Measurements from ENCODE around the gene CAMLG. TPM values are rescaled to one million over a fixed set of nuclear protein-coding genes. Genes with fewer than 3 reads are reported as not detected.
"Not testable (repeated sequence)": the region's sequence is repeated elsewhere in the genome, so short reads cannot be mapped to it uniquely, and the experiment has no call there.

Gene CAMLG
- total and polyA plus RNA-seq, 4 donors = 46.7 to 105 (median 74.9) TPM

GRCh38 chr5:134735243-134735642 lies 3.1 kb upstream of the CAMLG start:
- H3K36me3 ChIP-seq (ENCODE audit: control insufficient read depth, insufficient read depth, low read length) = no peaks in the 10 kb centered on the region
- no peak overlapping the region for H3K4me3 ChIP-seq (ENCODE audit: low read depth, low read length)
- no peak for DNase-seq (ENCODE audit: low read depth in 4 of 6, low spot score in 6 of 6)
- peaks cover 13% of the 10 kb centered on the region for H3K4me1 ChIP-seq (ENCODE audit: control insufficient read depth, insufficient read depth, low read length)
- H3K9me3 ChIP-seq (ENCODE audit: control insufficient read depth, insufficient read depth, low read length) = no peaks in the 10 kb centered on the region
- no peak overlapping the region for H3K27ac ChIP-seq (ENCODE audit: low read depth, low read length)
- whole genome bisulfite sequencing (ENCODE audit: insufficient coverage) = 95% methylated on average over 4 of the region's 4 CpGs
- H3K27me3 ChIP-seq (ENCODE audit: control insufficient read depth, insufficient read depth, low read length) = no peaks in the 10 kb centered on the region

- Histone ChIP-seq H3K4me3 (ENCODE audit: low read depth, low read length) (no peak overlapping the region), H3K4me1 (ENCODE audit: control insufficient read depth, insufficient read depth, low read length) (peaks cover 15% of the 10 kb centered on the region), H3K9me3 (ENCODE audit: control insufficient read depth, insufficient read depth, low read length) (no peaks in the 10 kb centered on the region), H3K36me3 (ENCODE audit: control insufficient read depth, insufficient read depth, low read length) (peaks cover 3% of the 10 kb centered on the region), H3K27me3 (ENCODE audit: control insufficient read depth, insufficient read depth, low read length) (no peaks in the 10 kb centered on the region), H3K27ac (ENCODE audit: low read depth, low read length) (no peak overlapping the region)
- DNase-seq (ENCODE audit: low read depth in 4 of 6, low spot score in 6 of 6) = no peak
- WGBS (ENCODE audit: insufficient coverage) = no CpG with 5 or more reads among the region's 2 CpGs
These were observed 2.1 kb upstream of the CAMLG start for GRCh38 chr5:134736173-134736812.

- peak in 5 of 6 donors; percentile 24 to 79 (median 41) for DNase-seq (ENCODE audit: low read depth in 4 of 6, low spot score in 6 of 6)
- H3K27ac ChIP-seq (ENCODE audit: low read depth, low read length) = peak overlapping the region; percentile 95
- under 1% methylated on average over 15 of the region's 21 CpGs for WGBS (ENCODE audit: insufficient coverage)
These were observed 764 bp downstream of the CAMLG start for GRCh38 chr5:134738963-134739661.

GRCh38 chr5:134741052-134741451 lies 2.7 kb downstream of the CAMLG start:
- H3K9me3 ChIP-seq (ENCODE audit: control insufficient read depth, insufficient read depth, low read length) = no peaks in the 10 kb centered on the region
- no peak overlapping the region for H3K4me3 ChIP-seq (ENCODE audit: low read depth, low read length)
- peaks cover 23% of the 10 kb centered on the region for H3K36me3 ChIP-seq (ENCODE audit: control insufficient read depth, insufficient read depth, low read length)
- DNase-seq (ENCODE audit: low read depth in 4 of 6, low spot score in 6 of 6) = no peak
- H3K4me1 ChIP-seq (ENCODE audit: control insufficient read depth, insufficient read depth, low read length) = peaks cover 15% of the 10 kb centered on the region
- no peaks in the 10 kb centered on the region for H3K27me3 ChIP-seq (ENCODE audit: control insufficient read depth, insufficient read depth, low read length)
- 92% methylated on average over 11 of the region's 11 CpGs for WGBS (ENCODE audit: insufficient coverage)
- no peak overlapping the region for H3K27ac ChIP-seq (ENCODE audit: low read depth, low read length)

More at GRCh38 chr5:134738963-134739661, 764 bp downstream of the CAMLG start:
- no peaks in the 10 kb centered on the region for H3K9me3 ChIP-seq (ENCODE audit: control insufficient read depth, insufficient read depth, low read length)
- H3K4me3 ChIP-seq (ENCODE audit: low read depth, low read length) = peak overlapping the region; percentile 94
- H3K4me1 ChIP-seq (ENCODE audit: control insufficient read depth, insufficient read depth, low read length) = peaks cover 15% of the 10 kb centered on the region
- no peaks in the 10 kb centered on the region for H3K27me3 ChIP-seq (ENCODE audit: control insufficient read depth, insufficient read depth, low read length)
- peaks cover 12% of the 10 kb centered on the region for H3K36me3 ChIP-seq (ENCODE audit: control insufficient read depth, insufficient read depth, low read length)

- Histone ChIP-seq H3K36me3 (ENCODE audit: control insufficient read depth, insufficient read depth, low read length) (peaks cover 27% of the 10 kb centered on the region), H3K27me3 (ENCODE audit: control insufficient read depth, insufficient read depth, low read length) (no peaks in the 10 kb centered on the region), H3K27ac (ENCODE audit: low read depth, low read length) (no peak overlapping the region), H3K4me3 (ENCODE audit: low read depth, low read length) (no peak overlapping the region), H3K9me3 (ENCODE audit: control insufficient read depth, insufficient read depth, low read length) (no peaks in the 10 kb centered on the region), H3K4me1 (ENCODE audit: control insufficient read depth, insufficient read depth, low read length) (peaks cover 12% of the 10 kb centered on the region)
- DNase-seq (ENCODE audit: low read depth in 4 of 6, low spot score in 6 of 6) = no peak
- no CpG with 5 or more reads among the region's 2 CpGs for WGBS (ENCODE audit: insufficient coverage)
These were observed 3.8 kb downstream of the CAMLG start for GRCh38 chr5:134742134-134742533.

GRCh38 chr5:134749415-134749814 lies 11.1 kb downstream of the CAMLG start:
- no peaks in the 10 kb centered on the region for H3K9me3 ChIP-seq (ENCODE audit: control insufficient read depth, insufficient read depth, low read length)
- H3K4me3 ChIP-seq (ENCODE audit: low read depth, low read length) = no peak overlapping the region
- H3K27me3 ChIP-seq (ENCODE audit: control insufficient read depth, insufficient read depth, low read length) = no peaks in the 10 kb centered on the region
- no peak for DNase-seq (ENCODE audit: low read depth in 4 of 6, low spot score in 6 of 6)
- H3K27ac ChIP-seq (ENCODE audit: low read depth, low read length) = no peak overlapping the region
- H3K4me1 ChIP-seq (ENCODE audit: control insufficient read depth, insufficient read depth, low read length) = no peaks in the 10 kb centered on the region
- peaks cover 27% of the 10 kb centered on the region for H3K36me3 ChIP-seq (ENCODE audit: control insufficient read depth, insufficient read depth, low read length)
- WGBS (ENCODE audit: insufficient coverage) = no CpG with 5 or more reads among the region's 3 CpGs

GRCh38 chr5:134758176-134758503 lies 19.8 kb downstream of the CAMLG start:
- Histone ChIP-seq H3K27ac (ENCODE audit: low read depth, low read length) (no peak overlapping the region), H3K9me3 (ENCODE audit: control insufficient read depth, insufficient read depth, low read length) (no peaks in the 10 kb centered on the region), H3K4me3 (ENCODE audit: low read depth, low read length) (peak overlapping the region; percentile 94), H3K36me3 (ENCODE audit: control insufficient read depth, insufficient read depth, low read length) (peaks cover 6% of the 10 kb centered on the region), H3K4me1 (ENCODE audit: control insufficient read depth, insufficient read depth, low read length) (peaks cover 3% of the 10 kb centered on the region), H3K27me3 (ENCODE audit: control insufficient read depth, insufficient read depth, low read length) (no peaks in the 10 kb centered on the region)
- 8% methylated on average over 7 of the region's 9 CpGs for WGBS (ENCODE audit: insufficient coverage)
- DNase-seq (ENCODE audit: low read depth in 4 of 6, low spot score in 6 of 6) = no peak

GRCh38 chr5:134758504-134759341 lies 20.4 kb downstream of the CAMLG start, which contains the start of gene DDX46:
Gene DDX46, plus strand, starts transcription at chr5:134758779. Its CDS starts 160 bp downstream, at chr5:134758939.
- peak; percentile 59 to 98 (median 84) for DNase-seq (ENCODE audit: low read depth in 4 of 6, low spot score in 6 of 6)
- no peaks in the 10 kb centered on the region for H3K9me3 ChIP-seq (ENCODE audit: control insufficient read depth, insufficient read depth, low read length)
- peaks cover 3% of the 10 kb centered on the region for H3K4me1 ChIP-seq (ENCODE audit: control insufficient read depth, insufficient read depth, low read length)
- H3K27ac ChIP-seq (ENCODE audit: low read depth, low read length) = peak within 1 kb of the TSS; percentile 33
- H3K4me3 ChIP-seq (ENCODE audit: low read depth, low read length) = peak within 1 kb of the TSS; percentile 94
- peaks cover 6% of the 10 kb centered on the region for H3K36me3 ChIP-seq (ENCODE audit: control insufficient read depth, insufficient read depth, low read length)
- H3K27me3 ChIP-seq (ENCODE audit: control insufficient read depth, insufficient read depth, low read length) = no peaks in the 10 kb centered on the region
- WGBS (ENCODE audit: insufficient coverage) = 0% methylated on average over 71 of the region's 73 CpGs

GRCh38 chr5:134767528-134768291 lies 29.4 kb downstream of the CAMLG start:
- DNase-seq (ENCODE audit: low read depth in 4 of 6, low spot score in 6 of 6); H3K27me3 ChIP-seq (ENCODE audit: control insufficient read depth, insufficient read depth, low read length); H3K4me1 ChIP-seq (ENCODE audit: control insufficient read depth, insufficient read depth, low read length); H3K4me3 ChIP-seq (ENCODE audit: low read depth, low read length); H3K9me3 ChIP-seq (ENCODE audit: control insufficient read depth, insufficient read depth, low read length); H3K27ac ChIP-seq (ENCODE audit: low read depth, low read length): not testable (repeated sequence)
- 97% methylated on average over 17 of the region's 21 CpGs for WGBS (ENCODE audit: insufficient coverage)
- H3K36me3 ChIP-seq (ENCODE audit: control insufficient read depth, insufficient read depth, low read length) = peaks cover 67% of the 10 kb centered on the region
